ENCODE results near the gene ADAMTSL3. TPM values are rescaled to one million over a fixed set of nuclear protein-coding genes. Genes with fewer than 3 reads are reported as not detected.

Gene ADAMTSL3
- polyA plus RNA-seq, 1 experiment, result not detected

- TF ChIP-seq CTCF (IDR thresholded peaks at IDR 0.05; ENCODE audit: insufficient read depth, low read depth, low read length), result no peak
- Histone ChIP-seq H3K27me3 (ENCODE audit: control insufficient read depth, insufficient read depth, low read length) (no peaks in the 10 kb centered on the region), H3K4me3 (ENCODE audit: low read depth, low read length) (no peak overlapping the region), H3K36me3 (ENCODE audit: control insufficient read depth, insufficient read depth, low read length) (no peaks in the 10 kb centered on the region)
- CTCF ChIA-PET, result no interaction called here
- POLR2A ChIA-PET, result interaction anchor here (0.5 kb wide), 1 partner anchor 309 kb away, joined by 4 read pairs; no protein-coding TSS in a partner anchor
- no peak for DNase-seq (ENCODE audit: low read depth)
These were observed 218.1 kb downstream of the ADAMTSL3 start for GRCh38 chr15:83871808-83872559.

- no peak for DNase-seq (ENCODE audit: low read depth)
- H3K36me3 ChIP-seq (ENCODE audit: control insufficient read depth, insufficient read depth, low read length), result no peaks in the 10 kb centered on the region
- no peak for TF ChIP-seq CTCF (IDR thresholded peaks at IDR 0.05; ENCODE audit: insufficient read depth, low read depth, low read length)
- H3K4me3 ChIP-seq (ENCODE audit: low read depth, low read length), result no peak overlapping the region
- ChIA-PET POLR2A (no interaction called here), CTCF (no interaction called here)
- no peaks in the 10 kb centered on the region for H3K27me3 ChIP-seq (ENCODE audit: control insufficient read depth, insufficient read depth, low read length)
These were observed 220.0 kb downstream of the ADAMTSL3 start for GRCh38 chr15:83873966-83874365.

GRCh38 chr15:83880529-83880928 lies 226.6 kb downstream of the ADAMTSL3 start:
- Histone ChIP-seq H3K4me3 (ENCODE audit: low read depth, low read length) (no peak overlapping the region), H3K27me3 (ENCODE audit: control insufficient read depth, insufficient read depth, low read length) (no peaks in the 10 kb centered on the region), H3K36me3 (ENCODE audit: control insufficient read depth, insufficient read depth, low read length) (no peaks in the 10 kb centered on the region)
- no peak for DNase-seq (ENCODE audit: low read depth)
- ChIA-PET POLR2A (no interaction called here), CTCF (no interaction called here)
- no peak for TF ChIP-seq CTCF (IDR thresholded peaks at IDR 0.05; ENCODE audit: insufficient read depth, low read depth, low read length)

GRCh38 chr15:83881156-83881555 lies 227.2 kb downstream of the ADAMTSL3 start:
- H3K36me3 ChIP-seq (ENCODE audit: control insufficient read depth, insufficient read depth, low read length), result no peaks in the 10 kb centered on the region
- DNase-seq (ENCODE audit: low read depth), result no peak
- CTCF ChIA-PET, result no interaction called here
- no peak for TF ChIP-seq CTCF (IDR thresholded peaks at IDR 0.05; ENCODE audit: insufficient read depth, low read depth, low read length)
- H3K4me3 ChIP-seq (ENCODE audit: low read depth, low read length), result no peak overlapping the region
- no peaks in the 10 kb centered on the region for H3K27me3 ChIP-seq (ENCODE audit: control insufficient read depth, insufficient read depth, low read length)
- POLR2A ChIA-PET, result no interaction called here

GRCh38 chr15:83886321-83886720 lies 232.4 kb downstream of the ADAMTSL3 start:
- Histone ChIP-seq H3K36me3 (ENCODE audit: control insufficient read depth, insufficient read depth, low read length) (no peaks in the 10 kb centered on the region), H3K27me3 (ENCODE audit: control insufficient read depth, insufficient read depth, low read length) (no peaks in the 10 kb centered on the region), H3K4me3 (ENCODE audit: low read depth, low read length) (no peak overlapping the region)
- ChIA-PET CTCF (no interaction called here), POLR2A (no interaction called here)
- TF ChIP-seq CTCF (IDR thresholded peaks at IDR 0.05; ENCODE audit: insufficient read depth, low read depth, low read length), result no peak
- DNase-seq (ENCODE audit: low read depth), result no peak

Data from BJ (cell line).